Midbrain (tissue), 1 donor: ENCODE measurements around the gene PRKCSH.
A peak's percentile ranks its signal among the peaks of the same experiment; 100 is the strongest.
"Not testable (repeated sequence)": the region's sequence is repeated elsewhere in the genome, so short reads cannot be mapped to it uniquely, and the experiment has no call there.

Experiments
- DNase-seq: peaks from one replicate; lab custom pipeline; 2025; lab: John Stamatoyannopoulos, UW

Gene PRKCSH

DNA sequence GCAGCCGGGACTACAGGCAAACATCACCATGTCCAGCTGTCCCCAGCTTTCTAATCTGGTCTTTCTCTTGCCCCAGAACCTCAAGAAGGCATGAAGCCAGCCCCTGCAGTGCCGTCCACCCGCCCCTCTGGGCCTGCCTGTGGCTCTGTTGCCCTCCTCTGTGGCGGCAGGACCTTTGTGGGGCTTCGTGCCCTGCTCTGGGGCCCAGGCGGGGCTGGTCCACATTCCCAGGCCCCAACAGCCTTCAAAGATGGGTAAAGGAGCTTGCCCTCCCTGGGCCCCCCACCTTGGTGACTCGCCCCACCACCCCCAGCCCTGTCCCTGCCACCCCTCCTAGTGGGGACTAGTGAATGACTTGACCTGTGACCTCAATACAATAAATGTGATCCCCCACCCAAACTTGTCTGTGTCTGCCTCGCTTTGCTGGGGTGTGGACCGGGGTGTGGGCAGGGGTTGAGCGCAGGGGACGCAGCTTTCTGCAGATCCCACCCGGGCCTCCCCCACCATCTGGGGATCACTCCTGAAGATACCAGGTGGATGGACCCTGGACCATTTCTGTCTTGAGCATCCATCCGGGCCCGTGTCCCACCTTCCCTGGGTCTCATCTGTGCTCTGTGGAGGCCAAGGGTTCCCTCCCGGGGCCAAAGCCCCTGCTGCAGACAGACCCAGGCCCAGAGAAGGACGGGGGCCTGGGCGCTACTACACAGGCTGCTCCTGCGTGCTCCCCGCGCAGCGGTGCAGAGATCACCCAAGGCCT, 15.3 kb downstream of the PRKCSH start:
- DNase-seq, result no peak

- no peak for DNase-seq
Observed at GRCh38 chr19:11451327-11451870, 16.0 kb downstream of the PRKCSH start.

DNA sequence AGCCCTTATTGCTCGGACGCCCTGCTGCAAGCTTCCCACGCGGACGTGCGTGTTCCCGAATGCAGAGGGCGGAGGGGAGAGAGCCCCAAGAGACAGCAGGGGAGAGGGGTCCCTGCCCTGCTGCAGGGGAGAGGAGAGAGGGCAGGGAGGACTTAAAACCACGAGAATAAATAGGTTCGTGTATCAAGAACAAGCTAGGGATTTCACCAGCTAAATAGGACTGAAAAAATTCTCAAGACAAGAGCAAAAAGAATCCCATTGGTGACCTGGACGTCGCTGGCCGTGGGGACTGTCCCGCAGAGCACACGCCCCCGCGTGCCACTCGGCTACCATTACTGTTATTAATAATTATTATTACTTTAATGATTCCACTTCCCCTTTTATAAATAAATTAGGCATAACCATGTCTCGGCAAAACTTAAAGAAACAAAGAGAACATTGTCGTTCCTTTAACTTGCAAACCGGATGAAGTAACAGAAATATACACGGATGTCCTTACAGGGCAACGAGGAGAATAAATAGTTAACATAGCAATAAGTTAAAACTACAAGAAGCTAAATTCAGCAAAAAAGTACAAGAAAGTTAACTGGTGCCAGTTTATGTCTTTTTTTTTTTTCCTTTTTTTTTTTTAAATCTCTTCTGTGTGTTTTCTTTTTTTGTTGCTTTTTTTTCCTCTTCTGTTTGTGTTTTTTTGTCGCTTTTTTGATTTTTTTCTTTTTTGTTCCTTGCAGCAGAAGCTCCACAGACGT, 16.6 kb downstream of the PRKCSH start:
- DNase-seq, result no peak

DNA sequence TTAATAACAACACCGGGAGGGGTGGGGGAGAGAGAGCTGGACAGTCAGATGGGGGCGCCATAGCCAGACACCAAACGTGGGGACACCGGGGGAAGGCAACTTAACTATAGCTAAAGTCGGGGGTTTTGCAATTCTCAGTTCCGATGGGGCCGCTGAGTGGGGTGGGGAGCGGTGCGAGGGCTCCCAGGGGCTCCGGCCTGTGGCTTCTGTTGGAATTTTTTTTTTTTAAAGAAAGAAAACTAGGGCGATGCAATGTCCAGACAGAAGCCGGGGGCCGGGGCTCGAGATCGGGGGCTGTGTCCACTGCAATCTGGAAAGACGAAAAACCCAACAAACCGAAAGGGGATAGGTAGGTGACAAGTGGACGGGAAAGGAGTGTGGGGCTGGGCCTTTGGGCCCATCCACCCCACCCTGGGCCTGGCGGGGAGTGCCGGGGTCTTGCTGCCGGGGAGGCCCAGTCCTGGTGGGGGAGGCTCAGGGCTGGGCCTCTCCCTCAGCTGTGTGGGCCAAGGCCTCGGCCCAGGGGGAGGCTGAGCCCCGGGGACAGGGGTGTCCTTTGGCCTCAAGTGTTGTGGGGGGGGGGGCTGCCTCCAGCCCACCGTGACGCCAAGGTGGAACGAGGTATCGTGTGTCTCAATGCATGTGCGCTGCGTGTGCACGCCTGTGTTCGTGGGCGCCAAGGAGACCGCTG, 17.3 kb downstream of the PRKCSH start:
- no peak for DNase-seq

- DNase-seq, result no peak
Observed at GRCh38 chr19:11453468-11454341, 18.3 kb downstream of the PRKCSH start.

- DNase-seq, result not testable (repeated sequence)
Observed at GRCh38 chr19:11455233-11455554, 19.8 kb downstream of the PRKCSH start.

DNA sequence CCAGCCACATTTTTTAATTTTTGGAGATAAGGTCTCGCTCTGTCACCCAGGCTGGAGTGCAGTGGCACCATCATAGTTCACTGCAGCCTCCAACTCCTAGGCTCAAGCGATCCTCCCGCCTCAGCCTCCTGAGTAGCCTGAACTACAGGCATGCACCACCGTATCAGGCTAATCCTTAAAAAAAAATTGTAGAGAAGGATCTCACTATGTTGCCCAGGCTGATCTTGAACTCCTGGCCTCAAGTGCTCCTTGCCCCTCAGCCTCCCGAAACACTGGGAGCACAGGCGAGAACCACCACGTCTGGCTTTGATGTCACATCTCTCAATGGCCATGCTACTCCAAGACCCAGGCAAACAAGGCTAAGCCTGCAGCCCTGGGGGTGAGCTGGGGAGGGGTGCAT, 21.2 kb downstream of the PRKCSH start:
- DNase-seq, result no peak

DNA sequence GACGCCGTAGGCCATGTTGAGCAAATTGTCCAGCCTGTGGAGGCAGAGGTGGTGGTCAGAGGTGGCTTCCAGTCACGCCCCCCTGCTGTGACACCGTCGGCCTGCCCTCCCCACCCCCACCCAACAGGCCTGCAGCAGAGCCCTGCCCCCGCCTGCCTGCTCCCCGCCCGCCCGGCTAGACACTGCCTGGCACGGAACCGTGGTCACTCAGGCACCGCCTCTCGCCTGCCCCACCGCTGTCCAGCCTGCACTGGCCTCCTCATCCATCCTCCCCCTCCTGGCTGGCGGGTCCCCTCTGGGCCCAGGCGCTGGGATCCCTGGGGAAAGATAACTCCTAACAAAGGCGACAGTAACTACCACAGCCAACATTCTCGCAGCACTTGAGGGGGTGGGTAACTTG, 21.7 kb downstream of the PRKCSH start:
- peak; percentile 77 for DNase-seq

DNA sequence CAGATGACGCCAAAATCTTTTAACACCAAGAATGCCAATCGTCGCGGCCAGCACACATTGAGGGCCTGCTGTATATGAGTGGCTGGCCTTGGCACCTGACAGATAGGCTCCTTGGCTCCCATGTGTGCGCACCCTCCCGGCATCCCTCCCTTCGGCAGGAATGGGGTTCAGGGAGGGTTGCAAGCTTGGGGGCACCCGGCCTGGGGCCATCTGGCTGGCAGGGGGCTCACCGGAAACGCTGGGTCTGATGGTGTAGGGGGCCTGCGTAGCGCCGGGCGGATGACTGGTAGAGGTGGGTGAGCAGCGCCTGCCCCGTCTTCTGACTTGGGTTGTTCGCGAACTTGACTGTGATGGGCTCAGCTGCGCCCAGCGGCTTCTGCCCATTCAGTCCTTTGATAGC, 22.4 kb downstream of the PRKCSH start:
- no peak for DNase-seq

DNA sequence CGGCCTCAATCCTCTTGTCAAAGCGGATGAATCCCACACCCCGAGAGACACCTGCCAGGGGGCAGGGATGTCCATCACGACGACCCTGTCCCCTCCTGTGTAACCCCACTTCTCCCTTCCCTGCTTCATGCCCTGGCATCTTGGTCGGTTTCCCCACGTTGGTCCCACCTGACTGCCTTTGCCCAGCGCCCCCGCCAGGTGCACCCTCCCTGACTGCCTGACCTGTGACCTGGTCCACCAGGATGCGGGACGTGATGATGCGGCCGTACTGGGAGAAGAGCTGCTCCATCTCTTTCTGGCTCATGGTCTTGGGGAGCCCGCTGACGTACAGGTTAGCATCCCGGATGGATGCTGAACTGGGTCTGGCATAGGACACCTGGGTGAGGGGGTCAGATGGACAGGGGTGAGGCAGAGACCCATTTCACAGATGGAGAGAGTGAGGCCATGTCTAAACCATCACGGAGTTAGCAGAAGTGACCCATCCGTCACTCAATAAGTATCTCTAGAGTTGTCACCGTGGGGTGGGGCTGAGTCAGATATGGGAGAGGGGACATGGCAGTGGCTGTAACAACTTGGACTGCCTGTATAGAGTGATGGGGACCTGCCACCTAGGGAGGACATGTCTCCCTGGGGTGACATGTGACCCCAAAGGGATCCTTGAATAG, 22.9 kb downstream of the PRKCSH start:
- DNase-seq, result no peak

- DNase-seq, result not testable (repeated sequence)
Observed at GRCh38 chr19:11458912-11459311, 23.5 kb downstream of the PRKCSH start.

DNA sequence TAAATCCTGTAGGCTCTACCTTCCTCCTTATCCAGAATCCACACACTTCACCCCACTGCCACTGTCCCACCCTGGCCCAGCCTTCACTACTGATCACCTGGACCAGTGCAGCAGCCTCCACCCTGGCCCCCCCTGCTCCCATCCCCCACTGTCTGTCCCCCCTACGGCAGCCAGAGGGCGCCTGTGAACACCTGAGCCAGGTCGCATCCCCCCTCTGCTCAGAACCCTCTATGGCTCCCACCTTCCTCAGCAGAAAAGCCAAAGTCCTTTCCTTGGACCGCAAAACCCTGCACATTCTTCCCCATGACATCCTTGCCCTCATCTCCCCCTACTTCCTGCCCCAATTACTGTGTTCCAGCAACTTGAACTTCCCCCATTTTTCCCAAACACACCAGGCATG, 24.8 kb downstream of the PRKCSH start:
- DNase-seq, result no peak

DNA sequence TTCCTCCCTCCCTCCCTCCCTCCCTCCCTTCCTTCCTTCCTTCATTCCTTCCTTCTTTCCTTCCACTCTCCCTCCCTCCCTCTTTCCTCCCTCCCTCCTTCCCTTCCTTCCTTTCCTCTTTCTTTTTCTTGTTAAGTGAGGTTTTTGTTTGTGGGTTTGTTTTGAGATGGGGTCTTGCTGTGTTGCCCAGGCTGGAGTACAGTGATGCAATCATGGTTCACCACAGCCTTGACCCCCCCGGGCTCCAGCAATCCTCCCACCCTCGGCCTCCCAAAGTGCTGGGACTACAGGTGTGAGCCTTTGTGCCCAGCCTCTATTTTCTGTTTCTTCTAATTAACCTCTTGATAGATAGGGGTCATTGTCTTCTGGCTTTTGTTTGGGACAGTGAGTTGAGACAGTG, 26.0 kb downstream of the PRKCSH start:
- DNase-seq, result no peak

- DNase-seq, result no peak
Observed at GRCh38 chr19:11463391-11463790, 28.0 kb downstream of the PRKCSH start.

- DNase-seq, result no peak
Observed at GRCh38 chr19:11464333-11465265, 29.2 kb downstream of the PRKCSH start.

DNA sequence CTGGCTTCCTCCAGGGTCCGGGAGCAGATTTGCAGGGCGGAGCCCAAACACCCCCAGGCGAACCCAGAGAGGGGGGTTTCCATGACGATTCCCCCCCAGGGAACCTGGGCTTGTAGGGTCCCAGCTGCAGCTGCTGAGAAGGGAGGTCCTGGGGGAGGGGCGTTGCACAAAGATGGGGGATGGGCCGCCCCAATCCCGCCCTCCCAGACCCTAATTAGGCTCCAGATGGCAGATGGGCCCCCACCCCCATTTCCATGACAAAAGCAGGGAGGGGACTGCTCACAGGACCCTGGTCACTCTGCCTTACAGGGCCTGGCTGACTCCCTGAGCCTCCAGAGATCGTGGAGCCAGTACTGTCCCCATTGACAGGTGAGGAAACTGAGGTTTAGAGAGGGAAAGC, 30.2 kb downstream of the PRKCSH start:
- DNase-seq, result no peak

DNA sequence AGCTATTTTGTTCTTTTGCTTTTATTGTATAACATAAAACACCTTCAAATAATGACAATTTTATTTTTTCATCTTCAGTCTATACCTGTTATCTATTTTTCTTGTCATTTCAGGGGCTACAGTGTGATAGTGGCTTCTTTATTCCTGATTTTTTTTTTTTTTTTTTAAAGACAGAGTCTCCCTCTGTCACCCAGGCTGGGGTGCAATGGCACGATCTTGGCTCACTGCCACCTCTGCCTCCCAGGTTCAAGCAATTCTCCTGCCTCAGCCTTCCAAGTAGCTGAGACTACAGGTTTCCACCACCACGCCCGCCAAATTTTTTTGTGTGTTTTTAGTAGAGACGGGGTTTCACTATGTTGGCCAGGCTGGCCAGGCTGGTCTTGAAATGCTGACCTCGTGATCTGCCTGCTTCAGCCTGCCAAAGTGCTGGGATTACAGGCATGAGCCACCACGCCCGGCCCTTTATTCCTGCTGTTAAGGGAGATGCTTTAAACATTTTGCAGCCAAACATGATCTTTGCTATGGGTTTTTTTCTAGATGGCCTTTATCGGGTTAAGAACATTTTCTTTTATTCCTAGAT, 32.9 kb downstream of the PRKCSH start:
- DNase-seq, result not testable (repeated sequence)

DNA sequence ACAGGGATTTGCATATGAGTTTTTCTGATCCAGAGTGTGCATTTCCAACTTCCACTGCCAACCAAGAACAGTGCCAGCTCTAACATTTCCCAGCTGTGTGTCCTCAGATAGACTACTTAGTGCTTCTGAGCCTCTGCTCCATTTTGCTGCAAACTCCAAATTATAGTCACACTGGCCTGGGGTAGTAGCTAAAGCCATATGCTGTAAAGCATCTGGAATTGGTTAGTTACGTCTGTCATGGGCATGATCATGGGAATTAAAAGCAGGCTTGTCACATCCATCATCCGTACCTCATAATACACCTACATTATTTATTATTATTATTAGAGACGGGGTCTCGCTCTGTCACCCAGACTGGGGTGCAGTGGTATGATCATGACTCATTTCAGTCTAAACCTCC, 38.3 kb downstream of the PRKCSH start:
- DNase-seq, result no peak

DNA sequence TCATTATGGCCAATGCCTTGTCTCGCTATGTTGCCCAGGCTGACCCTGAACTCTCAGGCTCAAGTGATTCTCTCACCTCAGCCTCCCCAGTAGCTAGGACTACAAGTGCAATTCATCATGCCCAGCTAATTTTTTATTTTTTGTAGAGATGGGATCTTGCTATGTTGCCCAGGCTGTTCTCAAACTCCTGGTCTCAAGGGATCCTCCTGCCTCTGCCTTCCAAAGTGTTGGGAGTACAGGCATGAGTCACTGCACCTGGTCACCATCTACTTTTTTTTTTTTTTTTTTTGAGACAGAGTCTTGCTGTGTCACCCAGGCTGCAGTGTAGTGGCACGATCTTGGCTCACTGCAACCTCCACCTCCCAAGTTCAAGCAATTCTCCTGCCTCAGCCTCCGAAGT, 39.9 kb downstream of the PRKCSH start:
- DNase-seq, result not testable (repeated sequence)

DNA sequence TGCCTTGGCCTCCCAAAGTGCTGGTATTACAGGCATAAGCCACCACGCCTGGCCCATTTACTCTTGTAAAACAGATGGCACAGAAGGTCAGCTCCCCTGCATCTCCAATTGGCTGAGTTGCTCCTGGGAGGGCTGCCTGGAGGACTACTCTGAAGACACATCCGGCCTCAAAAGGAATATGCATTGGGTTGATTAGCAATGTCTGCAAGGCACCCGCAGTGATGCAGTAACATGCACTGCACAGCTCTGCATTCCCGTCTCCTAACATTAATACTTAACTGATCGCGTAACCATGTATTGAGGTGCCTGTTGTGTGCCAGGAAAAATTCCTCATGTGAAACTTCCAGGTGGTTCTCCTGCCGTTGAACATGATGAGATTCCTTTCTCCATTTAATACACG, 40.4 kb downstream of the PRKCSH start:
- no peak for DNase-seq
